ENCODE data around the gene KLHL10.
"Not testable (repeated sequence)": the region's sequence is repeated elsewhere in the genome, so short reads cannot be mapped to it uniquely, and the experiment has no call there.

Gene KLHL10

DNA sequence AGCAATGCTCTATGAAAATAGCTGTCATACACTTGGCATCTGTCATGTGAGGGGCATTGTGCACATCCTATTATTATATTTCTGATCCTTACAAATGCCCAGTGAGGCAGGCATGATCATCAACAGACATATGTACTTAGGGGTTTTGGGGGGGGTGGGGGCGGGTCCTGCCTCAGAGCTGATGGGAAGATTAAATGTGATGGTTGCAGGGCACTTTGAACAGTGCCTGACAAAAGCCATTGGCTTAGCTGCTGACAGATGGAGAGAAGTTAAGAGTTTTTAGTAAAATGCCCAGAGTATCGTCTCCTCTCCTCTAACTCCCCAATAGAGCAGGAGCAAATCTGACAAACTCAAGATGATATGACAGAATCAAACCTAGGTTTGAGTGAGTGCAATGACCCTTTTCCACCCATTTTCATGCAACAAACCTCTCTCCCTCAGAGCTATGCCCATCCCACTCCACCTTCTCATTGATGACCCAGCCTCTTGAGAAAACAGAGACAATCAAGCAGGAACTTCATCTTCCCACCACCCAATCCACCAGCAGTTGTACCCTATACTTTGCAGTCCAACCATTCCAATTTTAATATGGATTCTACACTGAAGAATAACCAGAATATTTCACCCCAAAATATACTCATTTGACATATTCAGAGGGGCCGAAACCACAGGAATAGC is 22.8 kb downstream of the KLHL10 start:
- DNase-seq = no peak

DNA sequence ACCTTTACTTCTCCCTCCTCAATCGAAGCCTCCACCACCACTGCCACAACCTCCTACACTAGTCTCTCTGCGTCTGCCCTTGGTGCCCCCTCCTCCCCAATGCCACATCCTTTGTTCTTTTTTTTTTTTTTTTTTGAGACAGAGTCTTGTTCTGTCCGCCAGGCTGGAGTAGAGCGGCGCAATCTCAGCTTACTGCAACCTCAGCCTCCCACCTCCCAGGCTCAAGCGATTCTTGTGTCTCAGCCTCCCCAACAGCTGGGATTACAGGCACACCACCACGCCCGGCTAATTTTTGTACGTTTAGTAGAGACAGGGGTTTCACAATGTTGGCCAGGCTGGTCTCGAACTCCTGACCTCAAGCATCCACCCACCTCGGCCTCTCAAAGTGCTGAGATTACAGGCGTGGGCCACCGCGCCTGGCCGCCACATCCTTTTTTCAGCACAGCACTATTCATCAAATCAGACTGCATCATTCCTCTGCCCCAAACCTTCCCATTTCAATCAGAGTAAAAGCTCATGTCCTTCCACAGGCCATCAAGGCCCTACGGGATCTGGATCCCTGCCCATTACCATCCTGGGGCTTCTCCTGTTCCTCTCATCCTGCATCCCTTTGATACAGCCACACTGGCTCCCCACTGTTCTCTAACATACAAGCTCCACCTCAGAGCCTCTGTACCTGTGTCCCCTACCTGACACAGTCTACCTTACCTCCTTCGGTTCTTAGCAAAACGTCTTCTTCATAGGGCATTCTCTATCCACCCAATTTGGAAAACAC is 25.6 kb downstream of the KLHL10 start:
- no peak for DNase-seq

DNA sequence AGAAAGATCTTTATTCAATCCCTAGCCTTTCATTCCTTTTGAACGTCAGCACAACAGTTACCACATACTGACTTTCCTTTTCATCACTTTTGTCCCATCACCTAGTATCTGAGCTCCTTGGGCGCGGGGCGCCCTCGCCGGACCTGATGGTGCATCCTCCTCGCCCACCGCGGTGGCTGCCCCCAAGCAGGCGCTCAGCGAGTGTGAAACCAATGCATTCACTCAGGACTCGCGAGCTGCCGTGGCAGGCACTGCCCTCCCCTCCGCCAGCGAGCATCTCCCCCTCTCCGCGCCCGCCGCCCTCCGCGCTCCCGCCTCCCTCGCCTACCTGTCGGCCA is 26.8 kb downstream of the KLHL10 start:
- DNase-seq = peak in 1 of 2 experiments; percentile 19

DNA sequence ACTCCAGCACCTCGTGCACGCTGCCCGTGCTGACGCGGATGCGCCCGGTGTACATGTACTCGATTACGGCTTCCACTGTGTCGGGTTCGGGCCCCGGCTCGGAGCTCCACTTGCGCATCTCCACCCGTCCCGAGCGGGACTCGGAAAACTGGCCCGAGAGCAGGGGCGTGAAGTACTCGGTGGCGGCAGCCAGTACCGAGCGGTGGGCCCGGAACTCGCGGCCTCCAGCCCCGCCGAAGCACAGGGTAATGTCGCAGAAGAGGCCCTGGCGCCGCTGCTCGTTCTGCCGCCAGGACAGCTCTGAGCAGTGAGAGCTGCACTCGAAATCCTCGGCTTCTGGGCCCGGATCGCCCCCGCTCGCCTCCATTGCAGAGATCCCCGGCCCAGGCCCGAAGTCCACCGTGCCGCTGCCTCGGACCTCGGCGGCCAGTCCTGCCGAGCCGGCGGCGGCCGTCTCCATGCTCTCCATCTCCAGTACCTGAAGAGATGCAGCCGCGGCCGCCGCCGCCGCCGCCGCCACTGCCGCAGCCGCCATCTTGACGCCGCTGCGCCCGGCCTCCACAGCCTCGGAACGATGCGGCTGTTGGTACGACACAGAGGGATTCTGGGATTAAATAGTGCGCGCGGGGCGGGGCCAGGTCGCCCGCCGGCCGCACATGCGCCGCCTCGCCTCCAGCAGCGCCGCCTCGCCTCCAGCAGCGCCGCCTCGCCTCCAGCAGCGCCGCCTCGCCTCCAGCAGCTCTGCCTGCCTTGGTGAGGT is 27.4 kb downstream of the KLHL10 start, which contains the start of gene KLHL11:
TSS of gene KLHL11 (minus strand) at position 588 of the 760 bp plus-strand sequence. CDS start at position 535, 53 bp downstream.
- DNase-seq = peak; percentile 83 to 91

DNA sequence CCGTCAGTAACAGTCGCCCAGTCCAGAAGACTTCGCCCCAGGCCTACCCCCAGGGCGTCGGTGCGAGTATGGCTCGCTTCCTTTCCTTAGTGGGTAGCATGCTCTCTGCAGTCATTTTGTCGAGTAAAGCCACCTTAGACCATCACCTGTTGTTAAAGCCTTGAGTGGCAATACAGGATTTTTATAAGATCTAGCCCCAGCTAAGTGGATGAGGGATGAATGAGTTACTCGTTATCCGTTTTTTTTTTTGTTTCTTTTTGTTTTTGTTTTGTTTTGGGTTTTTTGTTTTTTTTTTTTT is 27.9 kb downstream of the KLHL10 start:
- DNase-seq = no peak

DNA sequence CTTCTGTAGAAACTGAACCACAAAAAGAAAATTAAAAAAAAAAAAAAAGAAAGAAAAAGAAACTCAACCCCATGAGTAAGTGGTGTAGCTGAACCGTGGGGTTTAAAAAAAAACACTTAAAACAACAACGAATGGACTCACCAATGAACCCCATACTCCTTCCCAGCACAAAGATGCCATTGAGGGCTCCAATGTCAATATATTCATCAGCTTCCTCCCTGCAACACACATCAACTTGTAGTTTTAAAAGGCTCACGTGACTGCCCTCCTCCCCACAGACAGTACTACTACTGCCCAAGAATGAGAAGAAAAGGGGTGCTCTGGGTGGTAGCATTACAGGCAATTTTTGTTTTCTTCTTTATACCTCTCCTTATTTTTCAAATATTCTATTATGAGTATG is 30.9 kb downstream of the KLHL10 start:
- no peak for DNase-seq

DNA sequence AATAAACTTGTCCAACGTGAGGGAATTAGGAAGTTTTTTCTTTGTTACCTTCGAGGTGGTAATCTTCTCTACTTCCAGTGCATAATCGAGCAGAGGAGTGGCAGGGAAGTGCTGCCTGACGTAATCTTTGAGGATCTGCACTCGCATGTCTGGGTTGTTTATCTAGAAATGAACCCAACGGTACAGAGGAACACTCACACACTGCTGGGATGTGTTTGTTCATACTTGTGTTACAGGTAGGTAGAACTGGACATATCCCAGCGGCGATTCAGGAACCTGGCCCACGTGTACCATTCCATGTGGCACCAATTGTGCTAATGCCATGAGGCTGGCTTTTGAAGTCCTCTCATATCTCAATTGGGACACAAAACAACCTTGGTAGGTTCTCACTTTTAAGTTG is 31.8 kb downstream of the KLHL10 start:
- DNase-seq = no peak

DNA sequence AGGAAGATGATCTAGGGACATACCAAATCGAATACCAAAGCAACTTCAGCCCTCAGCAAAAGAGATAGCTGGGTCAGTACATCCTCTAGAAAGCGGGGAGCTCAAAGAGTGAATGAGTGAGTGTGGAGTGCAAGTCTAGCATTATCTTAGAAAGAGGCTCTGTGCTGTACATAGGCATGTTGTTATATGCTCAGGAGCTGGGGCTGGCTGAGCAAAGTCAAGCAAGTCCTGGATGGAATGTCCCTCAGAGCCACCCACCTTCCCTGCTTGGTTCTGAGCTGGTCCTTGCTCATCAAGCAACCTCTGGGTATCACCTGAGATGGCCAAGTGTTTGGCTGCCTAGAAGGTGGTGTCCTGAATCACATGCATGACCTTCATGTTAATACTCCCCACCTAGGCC is 32.5 kb downstream of the KLHL10 start:
- no peak for DNase-seq

DNA sequence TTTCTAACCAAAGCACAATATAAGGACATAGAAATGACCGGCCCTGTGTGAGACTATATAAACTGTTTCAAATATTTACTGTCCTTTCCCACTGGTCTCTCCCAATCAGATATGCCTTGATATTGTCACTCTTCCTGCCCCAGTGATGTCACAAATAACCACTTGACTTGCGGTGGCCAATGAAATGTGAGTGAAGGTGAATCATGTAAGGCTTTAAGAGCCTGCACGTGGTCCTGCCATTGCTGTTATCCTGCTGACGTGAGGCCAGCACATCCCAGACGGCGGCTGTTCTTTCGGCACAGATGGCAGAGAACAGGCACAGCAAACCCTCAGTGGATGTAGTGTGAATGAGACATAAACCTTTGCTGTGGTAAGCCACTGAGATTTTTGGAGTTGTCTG is 33.0 kb downstream of the KLHL10 start:
- DNase-seq = no peak

DNA sequence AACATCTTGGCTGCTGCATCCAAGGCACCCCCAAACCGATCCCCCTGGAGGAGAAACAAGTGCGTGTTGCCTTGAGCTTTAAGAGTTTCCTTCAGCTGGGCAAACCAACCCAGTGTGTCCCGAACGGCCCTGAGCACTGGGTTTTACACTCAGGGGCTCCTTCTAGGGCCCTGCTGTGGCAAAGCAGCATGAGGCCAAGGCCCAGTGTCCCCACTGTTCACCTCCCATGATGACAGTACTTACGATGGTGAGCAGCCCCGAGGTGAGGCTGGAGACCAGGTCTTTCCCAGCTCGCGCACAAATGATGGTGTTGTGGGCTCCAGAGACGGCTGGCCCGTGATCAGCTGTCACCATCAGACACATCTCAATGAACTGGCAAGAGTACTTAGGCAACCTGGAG is 34.2 kb downstream of the KLHL10 start:
- no peak for DNase-seq

DNA sequence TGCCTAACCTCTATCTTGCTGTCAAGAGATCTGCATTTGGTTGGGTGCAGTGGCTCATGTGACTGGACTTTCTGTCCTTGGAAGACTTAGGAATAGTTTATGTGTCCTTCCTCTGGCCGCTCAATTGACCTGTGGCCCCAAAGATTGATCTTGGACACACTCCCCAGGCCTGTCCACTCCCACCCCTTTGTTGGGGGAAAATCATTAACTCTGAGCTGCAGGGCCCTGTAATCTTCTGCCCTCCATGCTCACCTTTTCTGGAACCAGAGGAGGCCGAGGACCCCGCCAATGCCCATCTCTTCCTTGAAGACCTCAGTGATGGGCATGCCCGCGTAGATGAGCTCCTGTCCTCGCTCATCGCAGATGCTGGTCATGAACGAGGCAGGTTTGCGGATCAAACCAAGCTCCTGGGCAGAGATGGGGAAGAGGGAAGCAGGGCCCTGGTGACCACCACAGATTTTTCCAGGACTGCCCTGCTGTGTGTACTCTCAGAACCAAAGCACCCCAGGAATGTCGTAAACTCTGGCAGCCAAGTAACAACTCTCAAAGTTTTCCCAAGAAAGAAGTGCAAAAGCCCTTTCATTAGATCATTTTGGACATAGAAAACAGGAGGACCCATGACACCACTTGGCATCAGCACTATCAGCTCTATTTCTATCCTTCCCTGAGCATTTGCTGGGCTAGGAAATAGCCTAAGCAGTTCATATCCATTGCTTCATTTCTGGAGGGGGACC is 36.1 kb downstream of the KLHL10 start:
- DNase-seq = no peak

DNA sequence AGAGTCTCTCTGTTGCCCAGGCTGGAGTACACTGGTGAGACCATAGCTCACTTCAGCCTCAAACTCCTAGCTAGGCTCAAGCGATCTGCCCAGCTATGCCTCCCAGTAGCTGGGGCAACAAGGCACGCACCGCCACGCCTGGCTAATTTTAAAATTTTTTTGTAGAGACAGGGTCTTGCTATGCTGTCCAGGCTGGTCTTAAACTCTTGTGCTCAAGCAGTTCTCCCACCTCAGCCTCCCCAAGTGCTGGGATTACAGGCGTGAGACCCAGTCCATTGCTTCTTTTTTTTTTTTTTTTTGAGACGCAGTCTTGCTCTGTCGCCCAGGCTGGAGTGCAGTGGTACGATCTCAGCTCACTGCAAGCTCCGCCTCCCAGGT is 36.7 kb downstream of the KLHL10 start:
- not testable (repeated sequence) for DNase-seq

DNA sequence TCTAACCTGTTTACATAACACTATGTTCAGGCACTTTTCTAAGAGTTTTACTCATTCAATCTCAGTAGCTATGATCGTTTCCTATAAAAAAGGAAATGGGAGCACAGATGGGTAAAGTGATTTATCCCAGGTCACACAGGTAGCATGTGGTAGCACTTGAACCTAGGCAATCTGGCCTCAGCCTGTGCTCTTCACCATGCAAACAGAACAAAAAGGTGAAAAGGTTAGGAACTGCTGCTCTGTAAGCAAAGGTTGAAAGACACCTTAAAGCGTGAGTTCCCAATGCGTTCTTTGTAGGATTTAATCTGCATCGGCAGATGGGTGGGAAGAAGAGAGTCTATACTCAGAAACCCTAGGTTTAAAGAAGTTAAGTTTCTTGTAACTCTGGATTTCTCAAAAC is 42.5 kb downstream of the KLHL10 start:
- no peak for DNase-seq

DNA sequence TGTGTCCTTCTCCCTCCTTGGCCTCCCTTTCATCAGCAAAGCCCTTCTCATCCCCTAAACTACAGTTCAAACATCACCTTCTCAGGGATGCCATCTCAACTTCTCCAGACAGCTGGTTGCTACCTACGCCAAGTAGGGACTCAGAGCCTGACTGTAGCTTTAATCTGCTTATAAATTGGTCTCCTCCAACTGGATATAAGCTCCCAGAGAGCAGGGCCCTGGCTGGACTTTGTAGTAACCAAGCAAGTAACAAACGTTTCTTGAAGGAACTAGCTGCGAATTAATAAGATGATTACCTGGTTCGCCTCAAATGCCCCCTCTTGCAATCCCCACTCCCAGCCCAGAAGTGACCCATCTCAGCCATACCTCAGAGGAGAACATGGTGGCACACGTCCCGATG is 45.1 kb downstream of the KLHL10 start:
- DNase-seq = no peak

DNA sequence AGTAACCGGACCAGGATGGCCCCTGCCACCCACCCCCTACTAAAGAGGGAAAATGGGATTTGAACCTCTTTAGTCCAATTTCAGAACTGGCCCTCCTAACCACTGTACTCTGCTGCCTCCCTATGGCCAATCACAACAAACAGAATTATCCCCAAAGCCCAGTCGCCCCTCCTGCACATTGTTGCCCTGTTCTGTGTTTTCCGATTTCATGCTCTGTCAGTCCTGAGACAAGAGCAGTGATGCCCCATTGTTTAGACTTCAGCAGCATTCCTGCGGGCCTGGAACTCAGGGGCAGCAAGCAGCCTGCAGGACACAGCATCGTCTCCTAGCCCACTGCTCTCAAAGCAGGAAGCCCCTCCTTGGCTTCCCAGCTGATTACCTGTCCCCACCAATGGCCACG is 48.1 kb downstream of the KLHL10 start:
- DNase-seq = peak; percentile 30 to 45

DNA sequence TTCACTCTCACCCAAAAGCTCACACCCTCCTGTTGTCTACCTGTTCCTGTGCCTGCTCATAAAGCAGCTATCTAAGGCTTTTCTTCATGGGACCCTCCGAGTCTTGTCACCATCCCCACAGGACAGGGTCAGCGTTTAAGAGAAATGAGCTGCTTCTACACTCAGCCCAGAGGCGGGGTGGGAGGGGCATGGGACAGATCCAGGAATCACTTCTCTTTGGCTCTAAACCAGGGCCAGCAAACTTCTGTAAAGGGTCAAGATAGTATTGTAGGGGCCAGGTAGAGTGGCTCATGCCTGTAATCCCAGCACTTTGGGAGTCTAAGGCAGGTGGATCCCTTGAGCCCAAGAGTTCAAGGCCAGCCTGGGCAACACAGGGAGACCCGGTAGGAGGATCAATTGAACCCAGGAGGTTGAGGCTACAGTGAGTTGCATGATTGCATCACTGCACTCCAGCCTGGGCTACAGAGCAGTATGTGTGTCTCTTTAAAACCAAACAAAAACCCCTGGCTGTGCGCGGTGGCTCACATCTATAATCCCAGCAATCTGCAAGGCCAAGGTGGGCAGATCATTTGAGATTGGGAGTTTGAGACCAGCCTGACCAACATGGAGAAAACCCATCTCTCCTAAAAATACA is 50.8 kb downstream of the KLHL10 start:
- DNase-seq = no peak

DNA sequence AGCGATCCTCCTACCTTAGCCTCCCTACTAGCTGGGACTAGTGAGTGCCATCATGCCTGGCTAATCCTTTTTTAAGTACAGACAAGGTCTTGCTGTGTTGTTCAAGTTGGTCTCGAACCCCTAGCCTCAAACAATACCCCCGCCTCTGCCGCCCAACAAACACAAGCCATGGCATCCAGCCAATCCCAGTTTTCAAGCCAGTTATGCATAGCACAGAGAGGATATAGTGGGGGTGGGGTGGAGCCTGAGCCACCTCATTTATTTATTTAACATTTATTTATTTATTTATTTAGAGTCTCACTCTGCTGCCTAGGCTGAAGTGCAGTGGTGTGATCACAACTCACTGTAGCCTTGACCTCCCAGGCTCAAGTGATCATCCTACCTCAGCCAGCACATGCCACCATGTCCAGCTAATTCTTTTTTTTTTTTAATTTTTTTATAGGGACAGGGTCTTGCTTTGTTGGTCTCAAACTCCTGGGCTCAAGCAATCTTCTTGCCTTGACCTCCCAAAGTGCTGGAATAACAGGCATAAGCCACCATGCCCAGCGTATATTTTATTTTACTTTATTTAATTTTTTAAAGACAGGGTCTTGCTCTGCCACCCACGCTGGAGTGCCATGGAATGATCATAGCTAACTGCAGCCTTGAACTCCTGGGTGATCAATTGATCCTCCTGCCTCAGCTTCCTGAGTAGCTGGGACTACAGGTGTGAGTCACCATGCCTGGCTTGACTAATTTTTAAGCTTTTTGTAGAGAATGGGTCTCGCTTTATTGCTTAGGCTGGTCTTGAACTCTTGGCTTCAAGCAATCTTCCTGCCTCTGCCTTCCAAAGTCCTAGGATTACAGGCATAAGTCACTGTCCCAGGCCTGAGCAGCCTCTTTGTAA is 53.8 kb downstream of the KLHL10 start:
- DNase-seq = no peak

DNA sequence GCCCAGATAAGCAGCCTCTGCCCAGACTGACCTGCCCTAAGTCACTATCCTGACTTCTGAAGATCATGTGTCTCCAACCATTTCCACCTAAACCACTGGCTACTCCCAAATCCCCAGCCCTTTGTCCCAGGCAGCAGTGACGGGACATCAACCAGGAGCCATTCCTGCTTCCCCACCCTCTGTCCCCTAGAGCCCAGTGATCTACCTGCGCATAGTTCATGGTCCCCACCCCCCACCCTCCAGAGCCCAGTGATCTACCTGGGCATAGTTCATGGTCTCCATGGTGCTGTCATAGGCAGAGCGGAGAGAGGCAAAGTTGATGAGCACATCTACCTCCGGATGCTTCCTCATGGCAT is 54.4 kb downstream of the KLHL10 start:
- DNase-seq = no peak

DNA sequence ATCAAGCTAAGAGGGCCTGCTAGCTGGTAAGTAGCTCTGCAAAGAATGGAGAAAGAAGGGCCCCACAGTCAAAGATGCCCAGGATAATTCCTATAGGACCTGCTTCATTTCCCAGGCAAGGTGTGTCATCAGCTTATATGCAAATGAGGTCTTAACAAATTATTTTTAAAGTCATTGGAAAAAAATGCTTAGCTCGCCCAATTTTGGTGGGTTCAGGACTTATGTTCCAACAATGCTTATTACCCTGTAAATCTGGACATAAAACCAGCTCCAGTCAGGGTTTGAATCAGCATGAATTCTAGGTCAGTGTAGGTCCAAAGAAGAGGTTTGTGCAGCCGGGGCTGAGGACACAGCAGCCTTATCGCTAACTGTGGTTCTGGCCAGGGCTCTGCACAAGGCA is 55.8 kb downstream of the KLHL10 start:
- DNase-seq = no peak

DNA sequence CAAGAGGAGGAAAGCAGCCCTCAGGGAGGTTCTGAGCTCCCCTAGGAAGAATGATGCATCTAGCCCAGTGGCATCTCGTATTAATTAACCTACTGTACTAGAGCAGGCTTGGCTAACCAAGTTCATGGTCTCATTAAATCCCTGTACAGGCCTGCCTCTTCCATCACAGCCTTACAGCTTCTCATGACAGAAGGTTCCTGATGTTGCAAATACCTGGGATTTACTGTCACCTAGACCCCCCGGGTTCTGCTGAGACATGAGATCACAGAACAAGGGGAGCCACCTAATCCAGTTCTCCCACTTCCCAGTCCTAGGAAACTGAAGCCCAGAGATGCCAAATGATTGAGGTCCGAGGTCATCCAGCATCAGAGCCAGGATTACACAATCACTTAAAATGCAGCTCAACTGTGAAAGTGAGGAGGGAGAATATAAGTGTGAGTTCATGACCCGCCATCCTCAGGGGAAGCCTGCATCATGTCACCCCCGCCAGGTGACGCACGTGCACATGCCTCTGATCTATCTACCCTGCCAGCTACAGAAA is 57.2 kb downstream of the KLHL10 start:
- DNase-seq = no peak

DNA sequence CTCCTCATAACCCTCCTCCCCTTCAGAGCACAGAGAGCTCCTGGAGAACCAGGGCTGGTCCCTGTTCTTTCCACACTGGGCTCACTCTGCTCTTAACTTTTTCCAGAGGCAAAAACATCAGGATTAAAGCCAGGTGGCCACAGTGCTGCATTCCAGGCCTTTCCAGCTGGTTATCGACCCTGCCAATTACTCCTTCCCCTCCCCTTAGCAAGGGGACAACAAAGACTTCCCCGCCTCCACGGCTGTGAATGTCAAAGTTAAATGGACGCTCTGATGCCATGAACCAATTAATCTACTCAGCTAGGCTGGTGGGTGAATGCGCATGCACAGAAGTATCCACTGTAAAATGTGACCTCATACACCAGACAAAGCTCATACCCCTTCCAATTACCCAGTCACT is 58.0 kb downstream of the KLHL10 start:
- no peak for DNase-seq

DNA sequence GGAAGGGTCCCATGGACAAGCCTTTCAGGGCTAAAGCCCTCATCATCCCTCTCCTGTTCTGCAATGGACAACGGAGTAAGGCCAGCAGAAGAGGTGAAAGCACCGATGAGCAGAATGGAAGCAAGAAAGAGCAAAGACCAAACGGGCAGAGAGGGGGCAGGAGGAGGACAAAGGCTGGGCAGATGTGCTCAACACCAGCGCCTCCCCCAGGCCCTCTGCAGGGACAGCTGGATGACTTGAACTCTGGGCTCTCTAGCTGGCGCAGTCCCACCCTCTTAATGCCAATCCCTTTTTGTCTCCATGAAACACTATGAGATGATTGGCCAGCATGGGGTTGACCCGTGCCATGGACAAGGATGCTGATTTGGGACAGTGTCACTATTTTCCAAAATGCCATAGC is 59.1 kb downstream of the KLHL10 start:
- no peak for DNase-seq
